Osteocyte (in vitro differentiated cells): ENCODE data around the gene COL19A1. TPM values are rescaled to one million over a fixed set of nuclear protein-coding genes. Genes with fewer than 3 reads are reported as not detected.
"Not testable (repeated sequence)": the region's sequence is repeated elsewhere in the genome, so short reads cannot be mapped to it uniquely, and the experiment has no call there.

Source experiments
- DNase-seq: peaks from one replicate; pipeline ENCODE4 v3.0.0; 2021; ENCODE audit warnings: mixed read lengths; ENCODE audit not compliant: unreplicated experiment; ENCODE audit errors: extremely low spot score
- H3K27ac Mint-ChIP-seq: one replicate; pipeline ENCODE4 v1.8.0; 2021; ENCODE audit warnings: mild to moderate bottlenecking, mixed read lengths; ENCODE audit not compliant: unreplicated experiment
- H3K27me3 Mint-ChIP-seq: one replicate; pipeline ENCODE4 v1.8.0; 2021; ENCODE audit warnings: mixed read lengths; ENCODE audit not compliant: unreplicated experiment
- H3K36me3 Mint-ChIP-seq: one replicate; pipeline ENCODE4 v1.8.0; 2021; ENCODE audit warnings: mixed read lengths; ENCODE audit not compliant: unreplicated experiment
- H3K4me1 Mint-ChIP-seq: one replicate; pipeline ENCODE4 v1.8.0; 2021; ENCODE audit warnings: mixed read lengths; ENCODE audit not compliant: unreplicated experiment
- H3K4me3 Mint-ChIP-seq: one replicate; pipeline ENCODE4 v1.8.0; 2021; ENCODE audit warnings: mild to moderate bottlenecking, moderate library complexity, mixed read lengths; ENCODE audit not compliant: unreplicated experiment
- H3K9me3 Mint-ChIP-seq: one replicate; pipeline ENCODE4 v1.8.0; 2021; ENCODE audit warnings: mixed read lengths; ENCODE audit not compliant: unreplicated experiment
- CTCF ChIP-seq: fragments of 200-600 bp; sonication (generic); IDR thresholded peaks from 2 replicates; pipeline ENCODE4 v1.5.0; 2021; ENCODE audit warnings: antibody characterized with exemption, mild to moderate bottlenecking, moderate library complexity
- total RNA-seq: library from RNA; stranded (reverse); gene quantifications from 2 replicates; pipeline ENCODE4 v1.2.1, GENCODE V29; 2021

Gene COL19A1
- total RNA-seq, 1 donor from 2014 or later, result not detected

- Mint-ChIP-seq H3K27ac (no peak overlapping the region), H3K4me1 (no peaks in the 10 kb centered on the region), H3K4me3 (no peak overlapping the region), H3K9me3 (no peaks in the 10 kb centered on the region), H3K36me3 (no peaks in the 10 kb centered on the region), H3K27me3 (peaks cover 11% of the 10 kb centered on the region)
- TF ChIP-seq CTCF, result no peak
- no peak for DNase-seq
Observed at GRCh38 chr6:69988458-69989126, 122.2 kb downstream of the COL19A1 start.

GRCh38 chr6:69994251-69994650, 127.9 kb downstream of the COL19A1 start:
- Mint-ChIP-seq H3K27ac (no peak overlapping the region), H3K27me3 (peaks cover 12% of the 10 kb centered on the region), H3K4me3 (no peak overlapping the region), H3K36me3 (no peaks in the 10 kb centered on the region), H3K9me3 (no peaks in the 10 kb centered on the region), H3K4me1 (no peaks in the 10 kb centered on the region)
- no peak for TF ChIP-seq CTCF
- DNase-seq, result no peak

DNA sequence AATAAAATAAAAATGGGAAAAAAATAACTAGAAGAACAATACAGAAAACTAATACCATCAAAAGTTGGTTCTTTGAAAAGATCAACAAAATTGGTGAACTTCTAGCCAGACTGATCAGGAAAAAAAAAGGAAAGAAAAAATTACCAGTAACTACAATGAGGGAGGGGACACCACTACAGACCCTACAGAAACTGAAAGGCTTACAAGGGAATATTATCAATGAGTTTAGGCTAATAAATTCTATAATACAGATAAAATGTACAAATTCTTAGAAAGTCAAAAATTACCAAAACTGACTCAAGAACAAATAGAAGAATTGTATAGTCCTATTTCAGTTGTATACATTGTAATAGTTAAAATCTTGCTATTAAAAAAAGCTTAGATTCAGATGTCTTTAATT, 141.8 kb downstream of the COL19A1 start:
- H3K9me3 Mint-ChIP-seq, result peaks cover 23% of the 10 kb centered on the region
- H3K27ac Mint-ChIP-seq, result no peak overlapping the region
- H3K36me3 Mint-ChIP-seq, result no peaks in the 10 kb centered on the region
- DNase-seq, result no peak
- no peaks in the 10 kb centered on the region for H3K27me3 Mint-ChIP-seq
- no peak for TF ChIP-seq CTCF
- no peak overlapping the region for H3K4me3 Mint-ChIP-seq
- no peaks in the 10 kb centered on the region for H3K4me1 Mint-ChIP-seq

GRCh38 chr6:70010339-70010738, 144.0 kb downstream of the COL19A1 start:
- DNase-seq, H3K4me1 Mint-ChIP-seq, H3K4me3 Mint-ChIP-seq, H3K27ac Mint-ChIP-seq, H3K27me3 Mint-ChIP-seq, H3K36me3 Mint-ChIP-seq: not testable (repeated sequence)
- H3K9me3 Mint-ChIP-seq, result peaks cover 19% of the 10 kb centered on the region

DNA sequence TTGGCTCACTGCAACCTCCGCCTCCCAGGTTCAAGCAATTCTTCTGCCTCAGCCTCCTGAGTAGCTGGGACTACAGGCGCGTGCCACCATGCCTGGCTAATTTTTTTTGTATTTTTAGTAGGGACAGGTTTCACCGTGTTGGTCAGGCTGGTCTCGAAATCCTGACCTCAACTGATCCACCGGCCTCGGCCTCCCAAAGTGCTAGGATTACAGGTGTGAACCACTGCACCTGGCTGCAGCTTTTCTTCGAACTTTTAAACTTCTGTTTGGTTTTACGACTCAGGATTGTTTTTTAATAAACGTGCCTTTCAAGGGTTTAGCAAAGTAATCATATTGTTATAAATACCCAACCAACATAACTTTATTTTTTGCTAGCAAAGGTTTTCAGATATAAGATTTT, 156.8 kb downstream of the COL19A1 start:
- H3K27me3 Mint-ChIP-seq, DNase-seq, H3K27ac Mint-ChIP-seq, H3K36me3 Mint-ChIP-seq, H3K4me1 Mint-ChIP-seq, H3K9me3 Mint-ChIP-seq, H3K4me3 Mint-ChIP-seq: not testable (repeated sequence)

DNA sequence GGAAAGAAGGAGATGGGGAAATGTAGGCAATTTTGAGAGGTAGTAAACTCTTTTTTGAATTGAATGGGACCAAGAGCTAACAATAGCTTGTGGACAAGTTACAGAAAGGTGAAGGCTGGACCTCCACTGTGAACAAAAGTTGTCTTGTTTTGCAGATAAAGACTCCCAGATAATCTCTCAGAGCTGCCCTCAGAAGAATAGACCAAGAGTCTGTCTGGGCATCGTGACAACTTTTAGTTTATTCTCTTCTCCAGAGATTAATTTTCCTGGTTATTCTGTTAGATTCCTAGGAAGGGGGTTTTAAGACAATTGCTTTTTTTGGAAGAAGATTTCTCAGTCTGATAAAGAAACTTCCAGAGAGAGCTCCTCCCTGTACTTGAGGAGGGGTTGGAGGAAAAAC, 161.9 kb downstream of the COL19A1 start:
- Mint-ChIP-seq H3K27ac (no peak overlapping the region), H3K27me3 (peaks cover 3% of the 10 kb centered on the region), H3K36me3 (no peaks in the 10 kb centered on the region), H3K4me3 (no peak overlapping the region), H3K9me3 (no peaks in the 10 kb centered on the region), H3K4me1 (no peaks in the 10 kb centered on the region)
- no peak for DNase-seq
- no peak for TF ChIP-seq CTCF
